NCI-H187 (cell line): ENCODE data around the gene C21orf58.
"Not testable (repeated sequence)": the region's sequence is repeated elsewhere in the genome, so short reads cannot be mapped to it uniquely, and the experiment has no call there.

Experiments used
- DNase-seq, 2 experiments: peaks; one replicate each; lab custom pipeline; 2025; lab: John Stamatoyannopoulos, UW

The C21orf58 gene

GRCh38 chr21:46323710-46324389, at the start of gene C21orf58, which contains the start of gene PCNT:
C21orf58 (minus strand) TSS chr21:46323870; CDS start chr21:46322738, 1,132 bp downstream.
PCNT (plus strand) TSS chr21:46324156; CDS start chr21:46324229, 73 bp downstream.
- DNase-seq, result peak; percentile 97 to 99

- not testable (repeated sequence) for DNase-seq
These were observed 49.3 kb upstream of the C21orf58 start for GRCh38 chr21:46372947-46373346.

GRCh38 chr21:46372014-46372485, 48.4 kb upstream of the C21orf58 start:
- no peak for DNase-seq

GRCh38 chr21:46371204-46372013, 47.7 kb upstream of the C21orf58 start:
- no peak for DNase-seq

GRCh38 chr21:46369520-46370235, 46.0 kb upstream of the C21orf58 start:
- DNase-seq, result no peak

- no peak for DNase-seq
These were observed 45.0 kb upstream of the C21orf58 start for GRCh38 chr21:46368533-46369285.

GRCh38 chr21:46366966-46367365, 43.3 kb upstream of the C21orf58 start:
- no peak for DNase-seq

GRCh38 chr21:46366561-46366960, 42.9 kb upstream of the C21orf58 start:
- DNase-seq, result no peak

- DNase-seq, result no peak
These were observed 42.4 kb upstream of the C21orf58 start for GRCh38 chr21:46366091-46366490.

- no peak for DNase-seq
These were observed 40.0 kb upstream of the C21orf58 start for GRCh38 chr21:46363698-46364097.

GRCh38 chr21:46362946-46363345, 39.3 kb upstream of the C21orf58 start:
- DNase-seq, result no peak

- DNase-seq, result no peak
These were observed 38.3 kb upstream of the C21orf58 start for GRCh38 chr21:46361935-46362334.

- no peak for DNase-seq
These were observed 37.5 kb upstream of the C21orf58 start for GRCh38 chr21:46361176-46361575.

GRCh38 chr21:46357684-46358425, 34.2 kb upstream of the C21orf58 start:
- DNase-seq, result no peak

GRCh38 chr21:46357335-46357604, 33.6 kb upstream of the C21orf58 start:
- no peak for DNase-seq

- no peak for DNase-seq
These were observed 33.0 kb upstream of the C21orf58 start for GRCh38 chr21:46356494-46357334.

- no peak for DNase-seq
These were observed 32.3 kb upstream of the C21orf58 start for GRCh38 chr21:46356005-46356338.

GRCh38 chr21:46355161-46356004, 31.7 kb upstream of the C21orf58 start:
- no peak for DNase-seq

- no peak for DNase-seq
These were observed 30.8 kb upstream of the C21orf58 start for GRCh38 chr21:46354518-46354917.
